GM12874 (cell line): ENCODE data around the gene OR51B2.
A peak's percentile ranks its signal among the peaks of the same experiment; 100 is the strongest.

Experiments used
- CTCF ChIP-seq: IDR thresholded peaks from 2 replicates; pipeline ENCODE4 v1.5.1; 2011; ENCODE audit warnings: low read depth, mild to moderate bottlenecking, control low read depth, low read length, moderate library complexity; ENCODE audit not compliant: insufficient read depth

Gene OR51B2

GRCh38 chr11:5324197-5324596 lies at the start of gene OR51B2:
TSS of gene OR51B2 (minus strand) at chr11:5324297. CDS start at chr11:5324297, 0 bp downstream.
- TF ChIP-seq CTCF: no peak

GRCh38 chr11:5369789-5370188 lies 45.7 kb upstream of the OR51B2 start:
- peak; percentile 43; the same call in 1 of the 2 replicates for TF ChIP-seq CTCF

GRCh38 chr11:5368502-5369043 lies 44.5 kb upstream of the OR51B2 start:
- no peak for TF ChIP-seq CTCF

GRCh38 chr11:5367448-5368074 lies 43.5 kb upstream of the OR51B2 start:
- no peak for TF ChIP-seq CTCF

GRCh38 chr11:5366856-5367255 lies 42.8 kb upstream of the OR51B2 start:
- TF ChIP-seq CTCF: no peak

- no peak for TF ChIP-seq CTCF
Measured at GRCh38 chr11:5364214-5364613, 40.1 kb upstream of the OR51B2 start.

- no peak for TF ChIP-seq CTCF
Measured at GRCh38 chr11:5363679-5364078, 39.6 kb upstream of the OR51B2 start.
